ENCODE results near the gene HPS4. TPM values are rescaled to one million over a fixed set of nuclear protein-coding genes. Genes with fewer than 3 reads are reported as not detected.

HPS4 gene
- total RNA-seq, 8 experiments from 2014 or later: 21.7 to 41.6 (median 32.6) TPM

DNA sequence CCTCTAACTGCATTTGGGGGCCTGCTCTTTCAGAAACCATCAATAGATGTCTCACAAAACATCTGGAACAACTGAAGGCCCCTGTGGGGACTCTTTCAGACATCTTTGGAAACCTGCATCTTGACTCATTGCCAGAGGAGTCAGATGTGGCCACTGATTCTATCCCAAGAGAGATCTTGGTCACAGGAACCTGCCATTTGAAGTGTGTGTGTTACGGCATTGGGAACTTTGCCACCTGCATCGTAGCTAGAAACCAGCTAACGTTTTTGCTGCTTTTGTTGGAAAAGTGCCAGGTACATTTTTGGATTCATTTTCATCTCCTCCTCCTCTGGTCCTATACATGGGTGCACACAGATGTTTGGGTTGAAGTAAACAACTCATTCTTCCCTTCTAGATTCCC, 4.4 kb upstream of the HPS4 start:
- H3K4me1 ChIP-seq (replicated peaks in 1 of 2): peaks cover 7 to 8% of the 10 kb centered on the region in 2 donors
- H3K27ac ChIP-seq: no peak overlapping the region
- 10 to 76% (median 46%) methylated on average over 1 to 3 of the region's 3 CpGs; no CpG with 5 or more reads in 4 of the 10 experiments for WGBS, 10 experiments
- H3K4me3 ChIP-seq: no peak overlapping the region
- in situ Hi-C loops (cut with MboI; ENCODE audit: low pct_unique_long_range_greater_than_20kb in 2 of 9, low sequenced_read_pairs in 9 of 9, unreplicated experiment in 9 of 9): no loop called here
- ATAC-seq (replicated peaks in 6 of 8): no peak

DNA sequence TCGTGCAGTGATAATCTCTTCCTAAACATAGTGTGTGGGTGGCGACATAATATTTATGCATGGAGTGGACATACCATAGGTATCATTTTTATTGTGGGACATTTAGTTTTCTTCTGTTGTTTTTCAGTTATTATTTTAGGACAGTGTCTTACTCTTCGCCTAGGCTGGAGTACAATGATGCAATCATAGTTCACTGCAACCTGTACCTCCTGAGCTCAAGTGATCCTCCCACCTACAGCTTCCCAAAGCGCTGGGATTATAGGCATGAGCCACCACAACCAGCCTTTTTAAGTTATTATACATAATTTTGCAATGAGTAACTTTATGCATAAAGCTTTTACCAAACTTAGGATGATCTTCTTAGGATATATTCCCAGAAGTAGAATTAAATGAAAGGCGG, 2.8 kb upstream of the HPS4 start:
- ATAC-seq (replicated peaks in 6 of 8): no peak
- WGBS, 10 experiments: 71 to 100% (median 92%) methylated on average over 2 to 5 of the region's 5 CpGs
- in situ Hi-C loops (cut with MboI; ENCODE audit: low pct_unique_long_range_greater_than_20kb in 2 of 9, low sequenced_read_pairs in 9 of 9, unreplicated experiment in 9 of 9): no loop called here
- Histone ChIP-seq H3K27ac (no peak overlapping the region), H3K4me3 (no peak overlapping the region), H3K4me1 (replicated peaks in 1 of 2) (peaks cover 18 to 24% of the 10 kb centered on the region in 2 donors)

DNA sequence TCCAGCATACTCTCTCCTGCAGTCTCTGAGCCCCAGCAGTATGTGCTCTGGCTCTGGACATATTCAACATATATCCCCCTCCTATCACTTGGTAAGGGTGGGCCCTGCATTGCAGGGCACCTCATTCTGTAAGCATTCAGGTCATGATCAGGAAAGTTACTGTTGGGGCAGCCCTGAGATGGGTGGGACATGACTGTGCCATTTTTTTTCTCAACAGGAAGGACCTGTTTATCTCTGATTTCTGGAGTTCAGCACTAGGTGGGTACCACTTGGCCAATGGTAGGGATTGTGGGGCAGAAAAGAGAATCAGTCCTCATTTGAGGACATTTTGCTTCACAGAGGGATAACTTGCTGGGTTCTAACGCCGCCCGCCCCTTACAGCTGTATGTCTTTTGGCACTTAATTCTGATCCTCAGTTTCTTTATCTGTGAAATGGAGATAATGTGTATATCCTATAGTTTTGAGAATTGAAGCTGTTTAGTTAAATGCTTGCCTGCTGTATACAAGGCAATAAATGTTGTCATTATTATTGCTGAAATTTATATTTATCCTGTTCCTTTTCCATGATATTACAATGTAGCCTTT, 2.3 kb upstream of the HPS4 start:
- in situ Hi-C loops (cut with MboI; ENCODE audit: low pct_unique_long_range_greater_than_20kb in 2 of 9, low sequenced_read_pairs in 9 of 9, unreplicated experiment in 9 of 9): no loop called here
- no peak overlapping the region for H3K27ac ChIP-seq
- WGBS, 10 experiments: 20 to 78% (median 70%) methylated on average over 1 to 3 of the region's 3 CpGs; no CpG with 5 or more reads in 6 of the 10 experiments
- no peak overlapping the region for H3K4me3 ChIP-seq
- peaks cover 23 to 29% of the 10 kb centered on the region in 2 donors for H3K4me1 ChIP-seq (replicated peaks in 1 of 2)
- no peak for ATAC-seq (replicated peaks in 6 of 8)

DNA sequence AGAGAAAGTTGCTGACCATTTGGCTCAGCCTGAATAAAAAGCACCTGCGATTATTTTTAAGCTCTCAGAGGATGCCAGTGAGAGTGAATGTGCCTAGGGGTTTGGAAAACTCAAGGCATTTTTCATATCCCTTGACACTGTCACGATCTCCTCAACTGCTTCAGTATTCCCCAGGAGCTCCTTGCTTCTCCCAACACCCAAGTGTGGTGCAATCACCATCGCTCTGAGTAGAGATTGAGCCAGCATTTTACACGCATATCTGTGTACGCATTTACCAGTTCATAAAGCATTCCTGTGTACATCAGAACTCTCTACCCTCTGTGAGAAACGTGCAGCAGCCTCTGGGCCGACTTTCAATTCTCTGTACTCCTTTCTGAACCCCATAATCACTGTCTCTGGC, 1.4 kb upstream of the HPS4 start:
- ATAC-seq (replicated peaks in 6 of 8): peak in 1 of 8 experiments; percentile 1
- H3K4me3 ChIP-seq: peak overlapping the region in 4 of 5 donors; percentile 5 to 96 (median 73)
- H3K27ac ChIP-seq: no peak overlapping the region
- in situ Hi-C loops (cut with MboI; ENCODE audit: low pct_unique_long_range_greater_than_20kb in 2 of 9, low sequenced_read_pairs in 9 of 9, unreplicated experiment in 9 of 9): no loop called here
- 0 to 75% (median 50%) methylated on average over 1 to 7 of the region's 7 CpGs; no CpG with 5 or more reads in 1 of the 10 experiments for WGBS, 10 experiments
- H3K4me1 ChIP-seq (replicated peaks in 1 of 2): peaks cover 32 to 37% of the 10 kb centered on the region in 2 donors

DNA sequence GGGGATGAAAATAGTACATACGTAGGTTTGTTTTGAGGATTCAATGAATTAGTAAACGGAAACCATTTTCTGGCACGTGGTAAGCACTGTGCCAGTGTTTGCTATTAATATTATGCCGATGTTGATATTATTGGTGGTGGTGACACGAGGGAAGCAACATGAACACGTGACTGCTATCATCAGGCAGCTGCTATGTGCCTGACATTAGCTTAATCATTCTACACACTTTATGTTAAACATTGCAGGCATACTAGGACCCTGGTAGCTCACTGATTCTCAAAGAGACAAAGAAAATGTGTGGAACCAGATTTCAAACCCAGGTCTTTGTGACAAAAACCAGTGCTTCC, 750 bp upstream of the HPS4 start:
- in situ Hi-C loops (cut with MboI; ENCODE audit: low pct_unique_long_range_greater_than_20kb in 2 of 9, low sequenced_read_pairs in 9 of 9, unreplicated experiment in 9 of 9): no loop called here
- Histone ChIP-seq H3K4me1 (replicated peaks in 1 of 2) (peaks cover 39 to 40% of the 10 kb centered on the region in 2 donors), H3K27ac (peak overlapping the region in 1 of 2 donors; percentile 88), H3K4me3 (peak overlapping the region; percentile 71 to 97 (median 79))
- peak in 1 of 8 experiments; percentile 1 for ATAC-seq (replicated peaks in 6 of 8)
- 0 to 28% (median 8%) methylated on average over 1 to 5 of the region's 6 CpGs; no CpG with 5 or more reads in 2 of the 10 experiments for WGBS, 10 experiments

DNA sequence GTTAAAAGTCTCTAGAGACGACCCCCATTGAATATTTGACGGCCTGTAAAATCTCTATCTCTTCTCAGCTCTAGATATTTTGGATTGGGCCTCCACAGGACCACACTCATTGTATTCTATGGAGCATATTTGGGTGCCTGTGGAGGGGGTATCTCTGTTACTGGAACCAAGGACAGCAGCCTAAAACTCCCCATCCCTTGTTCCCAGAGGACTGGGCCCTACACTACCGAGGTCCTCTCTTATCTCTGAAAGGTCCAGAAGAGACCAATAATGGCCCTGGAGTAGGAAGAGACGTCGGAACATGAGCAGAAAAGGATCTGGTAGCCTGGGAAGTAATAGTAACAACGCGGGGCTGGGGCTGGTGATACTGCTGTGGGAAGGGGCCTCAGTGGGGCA, 542 bp downstream of the HPS4 start:
- peak overlapping the region; percentile 71 to 97 (median 79) for H3K4me3 ChIP-seq
- peaks cover 42 to 49% of the 10 kb centered on the region in 2 donors for H3K4me1 ChIP-seq (replicated peaks in 1 of 2)
- 0 to 30% (median 9%) methylated on average over 2 to 5 of the region's 7 CpGs; no CpG with 5 or more reads in 4 of the 10 experiments for WGBS, 10 experiments
- peak overlapping the region; percentile 88 to 89 for H3K27ac ChIP-seq
- no peak for ATAC-seq (replicated peaks in 6 of 8)
- in situ Hi-C loops (cut with MboI; ENCODE audit: low pct_unique_long_range_greater_than_20kb in 2 of 9, low sequenced_read_pairs in 9 of 9, unreplicated experiment in 9 of 9): no loop called here

DNA sequence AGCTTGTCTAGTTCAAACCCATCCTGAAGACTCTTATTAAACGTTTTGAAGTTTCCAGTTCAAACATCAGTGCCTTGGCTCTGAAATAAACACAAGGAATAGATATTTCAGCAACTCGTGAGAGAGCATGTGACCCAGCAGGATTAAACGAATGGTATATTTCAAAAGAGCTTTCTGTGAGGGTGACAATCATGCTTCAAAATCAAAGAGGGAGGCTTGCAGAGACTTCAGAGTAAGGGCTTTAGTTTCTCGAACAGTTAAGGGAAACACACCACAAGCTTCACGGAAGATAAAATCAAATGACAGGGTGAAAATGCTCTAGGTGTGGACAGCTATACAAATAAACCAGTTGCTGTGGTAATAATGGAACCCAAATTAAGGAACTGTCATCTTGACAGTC, 1.4 kb downstream of the HPS4 start:
- in situ Hi-C loops (cut with MboI; ENCODE audit: low pct_unique_long_range_greater_than_20kb in 2 of 9, low sequenced_read_pairs in 9 of 9, unreplicated experiment in 9 of 9): no loop called here
- ATAC-seq (replicated peaks in 6 of 8): no peak
- peak overlapping the region in 1 of 5 donors; percentile 75 for H3K4me3 ChIP-seq
- whole genome bisulfite sequencing, 10 experiments: 41 to 81% (median 62%) methylated on average over 2 to 5 of the region's 5 CpGs
- H3K4me1 ChIP-seq (replicated peaks in 1 of 2): peaks cover 42 to 51% of the 10 kb centered on the region in 2 donors
- H3K27ac ChIP-seq: no peak overlapping the region

DNA sequence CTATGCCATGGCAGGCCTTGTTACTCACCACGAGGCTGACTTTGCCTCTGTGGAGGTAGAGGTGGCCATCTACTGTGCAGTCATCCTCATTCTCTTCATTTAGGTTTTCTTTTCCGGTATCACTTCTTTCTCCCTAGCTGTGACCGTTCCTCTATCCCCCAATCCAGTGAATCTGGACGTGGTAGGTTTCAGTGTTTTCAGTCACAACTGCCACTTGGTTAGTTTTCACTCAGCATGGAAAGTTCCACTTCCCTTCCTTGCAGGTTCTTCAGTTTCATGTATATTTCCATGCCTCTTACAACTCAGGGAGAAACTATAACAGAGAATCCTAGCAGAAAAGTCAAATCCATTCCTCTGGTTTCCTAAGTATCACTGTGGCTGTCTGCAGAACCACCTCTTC, 1.9 kb downstream of the HPS4 start:
- peaks cover 42 to 51% of the 10 kb centered on the region in 2 donors for H3K4me1 ChIP-seq (replicated peaks in 1 of 2)
- WGBS, 10 experiments: 40 to 84% (median 76%) methylated on average over 1 to 4 of the region's 4 CpGs; no CpG with 5 or more reads in 3 of the 10 experiments
- ATAC-seq (replicated peaks in 6 of 8): no peak
- H3K27ac ChIP-seq: no peak overlapping the region
- in situ Hi-C loops (cut with MboI; ENCODE audit: low pct_unique_long_range_greater_than_20kb in 2 of 9, low sequenced_read_pairs in 9 of 9, unreplicated experiment in 9 of 9): no loop called here
- no peak overlapping the region for H3K4me3 ChIP-seq

DNA sequence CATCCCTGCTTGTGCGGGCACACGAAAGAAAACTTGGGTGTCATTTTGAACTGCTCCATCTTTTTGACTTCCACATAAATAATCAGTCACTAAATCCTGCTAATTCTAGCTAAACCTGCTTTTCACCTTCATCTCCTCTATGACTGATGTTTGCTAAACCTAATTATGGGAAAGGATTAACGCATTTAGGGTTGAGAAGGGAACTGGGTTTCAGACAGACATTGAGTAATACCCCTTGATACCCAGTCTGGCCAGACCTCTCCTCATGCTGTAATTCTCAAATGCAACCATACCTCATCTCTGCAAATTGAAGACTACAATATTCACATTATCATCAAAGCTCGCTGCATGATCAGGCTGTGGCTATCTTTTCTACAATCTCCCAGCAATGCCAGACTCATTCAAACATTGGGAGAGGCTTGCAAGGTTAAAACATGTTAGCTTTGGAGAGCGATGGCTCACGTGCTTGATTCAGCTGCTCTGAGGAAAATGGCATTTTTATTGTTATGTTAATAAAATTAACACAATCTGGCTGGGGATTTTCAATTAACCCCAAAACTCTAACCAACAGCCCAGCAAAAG, 2.4 kb downstream of the HPS4 start:
- in situ Hi-C loops (cut with MboI; ENCODE audit: low pct_unique_long_range_greater_than_20kb in 2 of 9, low sequenced_read_pairs in 9 of 9, unreplicated experiment in 9 of 9): no loop called here
- WGBS, 10 experiments: 21 to 100% (median 69%) methylated on average over 1 to 6 of the region's 6 CpGs; no CpG with 5 or more reads in 2 of the 10 experiments
- H3K27ac ChIP-seq: no peak overlapping the region
- no peak overlapping the region for H3K4me3 ChIP-seq
- no peak for ATAC-seq (replicated peaks in 6 of 8)
- H3K4me1 ChIP-seq (replicated peaks in 1 of 2): peaks cover 42 to 51% of the 10 kb centered on the region in 2 donors

DNA sequence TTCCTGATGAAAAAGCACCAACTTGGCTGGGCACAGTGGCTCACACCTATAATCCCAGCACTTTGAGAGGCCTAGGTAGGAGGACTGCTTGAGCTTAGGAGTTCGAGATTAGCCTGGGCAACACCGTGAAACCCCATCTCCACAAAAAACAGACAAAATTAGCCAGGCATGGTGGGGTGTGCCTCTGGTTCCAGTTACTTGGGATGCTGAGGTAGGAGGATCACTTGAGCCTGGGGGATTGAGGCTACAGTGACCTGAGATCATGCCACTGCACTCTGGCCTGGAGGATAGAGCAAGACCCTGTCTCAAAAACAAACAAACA, 3.0 kb downstream of the HPS4 start:
- no peak overlapping the region for H3K4me3 ChIP-seq
- in situ Hi-C loops (cut with MboI; ENCODE audit: low pct_unique_long_range_greater_than_20kb in 2 of 9, low sequenced_read_pairs in 9 of 9, unreplicated experiment in 9 of 9): no loop called here
- H3K4me1 ChIP-seq (replicated peaks in 1 of 2): peaks cover 42 to 51% of the 10 kb centered on the region in 2 donors
- no peak overlapping the region for H3K27ac ChIP-seq
- no peak for ATAC-seq (replicated peaks in 6 of 8)
- 75% methylated on average over 2 of the region's 2 CpGs; no CpG with 5 or more reads in 8 of the 10 experiments for WGBS, 10 experiments

DNA sequence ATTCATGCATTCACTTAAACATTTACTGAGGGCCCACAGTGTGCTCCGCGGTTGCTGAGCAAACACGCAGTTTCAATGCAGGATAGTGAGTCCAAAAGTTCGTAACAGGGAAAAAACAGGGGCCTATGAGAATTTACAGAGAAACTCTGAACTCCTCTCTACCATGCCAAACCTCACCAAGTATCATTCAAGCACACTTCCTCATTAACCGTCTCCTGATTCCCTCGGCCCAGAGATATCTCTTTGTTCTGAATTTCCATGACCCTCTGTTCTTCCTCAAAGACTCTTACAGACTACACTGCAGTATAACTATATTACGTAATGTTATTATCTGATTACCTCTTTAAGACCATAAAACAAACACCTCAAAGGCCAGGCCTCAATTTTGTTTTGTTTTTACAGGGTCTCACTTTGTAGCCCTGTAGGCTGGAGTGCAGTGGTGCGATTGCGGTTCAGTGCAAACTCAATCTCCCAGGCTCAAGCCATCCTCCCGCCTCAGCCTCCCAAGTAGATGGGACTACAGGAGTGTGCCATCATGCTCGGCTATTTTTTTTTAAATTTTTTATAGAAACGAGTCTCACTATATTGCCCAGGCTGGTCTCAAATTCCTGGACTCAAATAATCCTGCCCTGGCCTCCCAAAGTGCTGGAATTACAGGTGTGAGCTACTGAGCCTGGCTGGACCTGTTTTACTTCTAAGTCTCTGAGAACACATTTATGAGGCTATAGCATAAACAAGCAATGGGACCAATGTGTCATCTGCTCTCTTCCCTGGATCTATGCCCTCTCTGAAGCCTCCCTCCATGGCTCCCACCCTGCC, 3.6 kb downstream of the HPS4 start:
- WGBS, 10 experiments: 46 to 90% (median 63%) methylated on average over 1 to 11 of the region's 12 CpGs
- peaks cover 39 to 51% of the 10 kb centered on the region in 2 donors for H3K4me1 ChIP-seq (replicated peaks in 1 of 2)
- in situ Hi-C loops (cut with MboI; ENCODE audit: low pct_unique_long_range_greater_than_20kb in 2 of 9, low sequenced_read_pairs in 9 of 9, unreplicated experiment in 9 of 9): no loop called here
- ATAC-seq (replicated peaks in 6 of 8): no peak
- peak overlapping the region in 1 of 2 donors; percentile 61 for H3K27ac ChIP-seq
- H3K4me3 ChIP-seq: peak overlapping the region; percentile 16 to 28 (median 21)

DNA sequence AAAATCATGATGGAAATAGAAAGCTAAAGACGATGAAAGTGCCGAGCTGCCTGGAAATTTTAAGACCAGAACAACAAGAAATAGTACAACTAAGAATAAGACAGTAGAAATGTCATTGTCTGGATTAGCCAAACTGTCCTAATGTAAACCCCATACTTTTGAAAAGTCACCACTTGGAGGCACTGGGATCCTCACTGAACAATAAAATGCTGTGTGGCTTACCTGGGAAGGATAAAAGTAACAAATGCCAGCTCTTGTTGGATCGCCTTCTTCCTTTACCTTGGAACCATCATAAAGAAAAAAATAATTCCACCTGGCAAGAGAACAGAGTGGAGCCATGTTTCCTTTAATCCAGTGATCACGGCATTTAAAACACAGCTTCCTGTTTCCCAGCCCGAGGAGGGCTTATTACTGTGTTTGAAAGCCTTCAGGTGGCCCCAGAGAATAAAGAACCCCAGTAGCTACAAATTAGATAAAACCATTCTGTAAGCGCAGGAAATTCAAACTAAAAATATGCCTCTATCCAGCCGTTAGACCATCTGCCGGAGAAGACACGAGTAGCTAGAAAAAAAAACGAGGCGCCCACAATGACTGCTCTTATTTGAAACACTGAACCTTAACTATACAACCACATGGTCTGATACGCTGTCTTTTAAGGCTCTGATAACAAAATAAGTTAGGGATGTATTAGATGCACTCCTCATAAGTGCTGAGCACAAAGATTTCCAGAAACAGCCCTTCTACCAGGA, 4.4 kb downstream of the HPS4 start:
- in situ Hi-C loops (cut with MboI; ENCODE audit: low pct_unique_long_range_greater_than_20kb in 2 of 9, low sequenced_read_pairs in 9 of 9, unreplicated experiment in 9 of 9): no loop called here
- Histone ChIP-seq H3K27ac (peak overlapping the region in 1 of 2 donors; percentile 61), H3K4me1 (replicated peaks in 1 of 2) (peaks cover 35 to 44% of the 10 kb centered on the region in 2 donors), H3K4me3 (peak overlapping the region; percentile 16 to 28 (median 21))
- WGBS, 10 experiments: 47 to 86% (median 69%) methylated on average over 1 to 12 of the region's 12 CpGs
- no peak for ATAC-seq (replicated peaks in 6 of 8)

DNA sequence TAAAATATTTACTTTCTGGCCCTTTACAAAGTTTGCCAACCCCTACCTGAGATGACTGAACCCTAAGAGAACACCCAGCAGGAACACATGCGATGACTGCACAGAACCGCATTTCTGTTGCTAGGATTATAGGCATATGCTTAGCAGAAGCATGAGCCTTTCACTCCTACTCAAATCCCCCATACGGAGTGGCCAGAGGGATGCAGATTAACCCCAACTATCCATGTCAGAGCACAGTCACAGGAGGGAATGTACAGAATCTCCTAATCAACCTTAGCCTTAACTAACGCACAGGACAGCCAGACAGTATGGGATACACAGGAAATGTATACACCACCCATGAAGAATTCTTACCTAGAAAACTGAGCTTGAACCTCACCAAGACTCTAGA, 6.2 kb downstream of the HPS4 start:
- Histone ChIP-seq H3K4me1 (replicated peaks in 1 of 2) (peaks cover 30 to 37% of the 10 kb centered on the region in 2 donors), H3K27ac (no peak overlapping the region), H3K4me3 (no peak overlapping the region)
- in situ Hi-C loops (cut with MboI; ENCODE audit: low pct_unique_long_range_greater_than_20kb in 2 of 9, low sequenced_read_pairs in 9 of 9, unreplicated experiment in 9 of 9): no loop called here
- WGBS, 10 experiments: 0 to 100% (median 45%) methylated on average over 1 to 3 of the region's 4 CpGs; no CpG with 5 or more reads in 3 of the 10 experiments
- no peak for ATAC-seq (replicated peaks in 6 of 8)

All from motor neuron (in vitro differentiated cells).